Left ventricle myocardium superior (tissue), 1 donor: ENCODE results near the gene AGAP3. TPM values are rescaled to one million over a fixed set of nuclear protein-coding genes. Genes with fewer than 3 reads are reported as not detected.

Experiments
- ATAC-seq: fragments of 200-7000 bp; cut with Tn5 transposase; one replicate; pipeline ENCODE4 v1.9.1; 2020; ENCODE audit warnings: mild to moderate bottlenecking, moderate library complexity
- DNase-seq: peaks from one replicate; pipeline ENCODE4 v3.0.0-alpha.2; 2020
- intact Hi-C: fragments of 100-400 bp; cut with micrococcal nuclease; formaldehyde crosslinking; loops from one replicate; pipeline ENCODE4 v1.11.0; 2022
- total RNA-seq: library from RNA; stranded (reverse); fragmentation: NEBNext Ultra II Directional; extraction: Animal tissue kit (Norgen Biotek cat#: 25700); gene quantifications from one replicate; pipeline ENCODE4 v1.2.1, GENCODE V29; 2021
- donor health status: DM: no; HTN: yes; CAD: no; lungs with severe emphysema.

Gene AGAP3
- total RNA-seq, 1 donor from 2014 or later = 69.7 TPM

GRCh38 chr7:151069841-151070573, 16.3 kb upstream of the AGAP3 start:
- intact Hi-C loops = no loop called here
- DNase-seq (no peak), ATAC-seq (no peak)

DNA sequence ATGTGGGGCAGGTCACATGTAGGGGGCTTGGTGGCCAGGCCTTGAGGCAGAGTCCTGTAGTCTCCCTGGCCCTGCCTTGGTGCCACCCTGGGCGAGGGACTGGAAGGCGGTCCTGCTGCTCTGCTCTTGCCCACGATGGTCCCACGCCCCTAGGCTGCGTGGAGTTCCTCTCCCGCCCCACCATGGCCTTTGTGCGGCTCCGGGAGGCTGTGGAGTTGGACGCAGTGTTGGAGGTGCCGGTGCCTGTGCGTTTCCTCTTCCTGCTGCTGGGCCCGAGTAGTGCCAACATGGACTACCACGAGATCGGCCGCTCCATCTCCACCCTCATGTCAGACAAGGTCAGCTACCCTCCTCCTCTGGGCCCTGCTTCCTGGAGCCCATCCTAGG, 15.7 kb upstream of the AGAP3 start:
- intact Hi-C loops = no loop called here
- no peak for ATAC-seq
- no peak for DNase-seq

- intact Hi-C loops = no loop called here
- no peak for DNase-seq
- no peak for ATAC-seq
These were observed 15.0 kb upstream of the AGAP3 start for GRCh38 chr7:151071032-151071866.

DNA sequence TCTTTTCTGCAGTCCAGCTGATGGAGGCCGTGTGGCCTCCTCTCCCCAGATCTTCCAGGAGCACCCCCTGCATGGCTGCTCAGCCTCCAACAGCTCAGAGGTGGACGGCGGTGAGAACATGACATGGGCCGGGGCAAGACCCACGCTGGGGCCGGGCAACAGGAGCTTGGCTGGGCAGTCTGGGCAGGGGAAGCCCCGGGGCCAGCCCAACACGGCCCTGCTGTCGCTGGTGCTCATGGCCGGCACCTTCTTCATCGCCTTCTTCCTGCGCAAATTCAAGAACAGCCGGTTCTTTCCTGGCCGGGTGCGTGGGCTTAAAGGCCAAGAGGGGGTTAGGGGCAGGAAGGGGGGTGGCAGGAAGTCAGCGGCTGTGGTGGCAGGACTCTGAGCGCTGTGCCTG, 12.3 kb upstream of the AGAP3 start:
- intact Hi-C loops = no loop called here
- no peak for ATAC-seq
- no peak for DNase-seq

GRCh38 chr7:151074817-151075661, 11.2 kb upstream of the AGAP3 start:
- intact Hi-C loops = no loop called here
- ATAC-seq = no peak
- DNase-seq = no peak

DNA sequence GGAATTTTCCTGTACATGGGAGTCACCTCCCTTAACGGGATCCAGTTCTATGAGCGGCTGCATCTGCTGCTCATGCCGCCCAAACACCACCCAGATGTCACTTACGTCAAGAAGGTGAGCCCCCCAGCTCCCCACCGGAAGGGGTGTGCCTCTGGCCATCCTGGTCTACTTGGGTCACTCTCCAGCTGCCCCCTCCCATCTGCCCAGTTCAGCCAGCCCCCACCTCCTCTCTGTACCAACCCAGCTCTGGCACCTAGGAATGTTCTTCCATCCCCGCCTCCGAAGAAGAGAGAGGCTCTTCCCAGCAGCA, 10.7 kb upstream of the AGAP3 start:
- ATAC-seq (no peak), DNase-seq (no peak)
- intact Hi-C loops = no loop called here

DNA sequence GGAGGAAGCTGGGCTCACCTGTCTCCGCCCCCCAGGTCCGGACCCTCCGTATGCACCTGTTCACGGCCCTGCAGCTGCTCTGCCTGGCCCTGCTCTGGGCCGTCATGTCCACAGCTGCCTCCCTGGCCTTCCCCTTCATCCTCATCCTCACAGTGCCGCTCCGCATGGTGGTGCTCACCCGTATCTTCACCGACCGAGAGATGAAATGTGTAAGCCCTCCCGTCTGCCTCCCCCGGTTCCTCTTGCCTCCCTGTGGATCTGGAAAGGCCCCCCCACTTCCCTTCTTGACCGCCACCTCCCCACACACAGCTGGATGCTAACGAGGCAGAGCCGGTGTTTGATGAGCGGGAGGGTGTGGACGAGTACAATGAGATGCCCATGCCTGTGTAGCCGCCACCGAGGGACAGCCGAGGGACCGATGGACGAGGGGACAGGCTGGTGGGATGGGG, 10.3 kb upstream of the AGAP3 start:
- intact Hi-C loops = no loop called here
- DNase-seq (no peak), ATAC-seq (no peak)

- DNase-seq (no peak), ATAC-seq (no peak)
- intact Hi-C loops = no loop called here
These were observed 9.2 kb upstream of the AGAP3 start for GRCh38 chr7:151076863-151077704.

- DNase-seq = no peak
- intact Hi-C loops = no loop called here
- ATAC-seq = no peak
These were observed 8.5 kb upstream of the AGAP3 start for GRCh38 chr7:151077705-151078232.

DNA sequence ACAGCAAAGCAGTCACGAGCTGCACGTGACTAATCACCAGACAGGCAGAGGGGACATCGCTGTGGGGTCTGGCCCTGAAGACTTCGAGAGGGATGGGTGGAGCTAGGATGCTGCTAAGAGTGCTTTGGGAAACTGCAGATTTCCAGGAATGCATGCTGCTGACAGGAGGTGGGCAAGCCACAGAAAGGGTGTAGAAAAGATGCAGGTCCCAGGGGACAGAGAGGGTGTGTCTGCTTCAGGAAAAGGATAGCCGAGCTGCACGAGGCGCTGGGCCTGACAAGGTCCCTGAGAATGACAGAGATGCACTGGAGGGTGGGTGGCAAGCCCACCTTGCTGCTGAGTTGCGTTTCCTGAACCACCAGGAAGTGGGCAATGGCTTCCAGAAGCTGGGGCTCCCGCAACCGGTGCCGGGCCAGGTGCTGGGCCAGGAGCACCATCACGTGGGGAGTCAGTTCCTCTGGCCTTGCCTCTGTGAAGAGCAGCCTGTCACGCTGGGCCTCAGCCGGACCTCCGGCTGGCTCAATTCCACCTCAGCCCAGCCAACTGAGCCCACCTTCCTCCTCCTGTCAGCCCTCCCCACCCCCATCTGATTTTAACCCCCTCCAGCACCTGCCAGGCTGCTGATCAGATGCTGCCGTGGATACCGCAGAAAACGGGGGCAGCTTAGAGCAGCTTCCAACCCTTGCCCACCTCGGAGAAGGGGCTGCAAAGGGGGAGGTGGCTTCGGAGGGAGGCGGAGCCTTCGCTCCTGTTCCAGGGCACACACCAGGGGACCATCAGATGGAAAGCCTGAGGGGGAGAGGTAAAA, 7.8 kb upstream of the AGAP3 start:
- DNase-seq (no peak), ATAC-seq (no peak)
- intact Hi-C loops = no loop called here

DNA sequence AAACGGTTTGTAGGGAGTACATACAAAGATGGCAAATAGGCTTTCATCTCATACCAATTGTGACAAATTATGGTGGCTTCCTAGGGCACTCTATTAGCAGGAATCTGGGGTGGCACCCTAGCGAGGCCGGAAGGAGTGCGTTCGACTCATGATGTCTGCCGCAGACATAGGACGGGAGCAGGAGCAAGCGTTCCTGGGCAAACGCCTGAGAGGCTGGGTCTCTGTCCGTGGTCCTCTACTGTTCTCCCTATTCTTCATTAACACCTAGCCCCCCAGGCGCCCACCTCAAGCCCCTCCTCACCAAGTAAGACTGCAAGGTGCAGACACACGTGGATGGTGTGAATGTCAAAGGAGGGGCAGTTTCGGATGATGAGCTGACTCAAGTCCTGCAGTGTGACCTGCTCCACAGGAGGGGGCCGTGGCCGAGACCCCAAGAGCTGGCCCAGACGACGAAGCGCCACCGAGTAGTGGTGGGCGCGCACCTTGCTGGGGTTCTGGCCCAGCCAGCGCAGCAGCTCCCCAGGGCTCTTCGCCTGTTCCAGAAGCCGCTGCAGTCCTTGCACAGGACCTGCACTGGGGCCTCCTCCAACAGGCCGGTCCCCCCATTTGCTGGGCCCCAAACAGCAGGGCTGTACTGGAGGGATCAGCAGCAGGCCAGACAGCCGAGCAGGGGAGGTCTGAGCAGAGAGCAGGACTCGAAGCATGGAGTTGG, 6.9 kb upstream of the AGAP3 start:
- DNase-seq = no peak
- intact Hi-C loops = no loop called here
- no peak for ATAC-seq

- DNase-seq (peak; percentile 52), ATAC-seq (peak; percentile 6)
- intact Hi-C loops = no loop called here
These were observed 6.2 kb upstream of the AGAP3 start for GRCh38 chr7:151080067-151080521.

DNA sequence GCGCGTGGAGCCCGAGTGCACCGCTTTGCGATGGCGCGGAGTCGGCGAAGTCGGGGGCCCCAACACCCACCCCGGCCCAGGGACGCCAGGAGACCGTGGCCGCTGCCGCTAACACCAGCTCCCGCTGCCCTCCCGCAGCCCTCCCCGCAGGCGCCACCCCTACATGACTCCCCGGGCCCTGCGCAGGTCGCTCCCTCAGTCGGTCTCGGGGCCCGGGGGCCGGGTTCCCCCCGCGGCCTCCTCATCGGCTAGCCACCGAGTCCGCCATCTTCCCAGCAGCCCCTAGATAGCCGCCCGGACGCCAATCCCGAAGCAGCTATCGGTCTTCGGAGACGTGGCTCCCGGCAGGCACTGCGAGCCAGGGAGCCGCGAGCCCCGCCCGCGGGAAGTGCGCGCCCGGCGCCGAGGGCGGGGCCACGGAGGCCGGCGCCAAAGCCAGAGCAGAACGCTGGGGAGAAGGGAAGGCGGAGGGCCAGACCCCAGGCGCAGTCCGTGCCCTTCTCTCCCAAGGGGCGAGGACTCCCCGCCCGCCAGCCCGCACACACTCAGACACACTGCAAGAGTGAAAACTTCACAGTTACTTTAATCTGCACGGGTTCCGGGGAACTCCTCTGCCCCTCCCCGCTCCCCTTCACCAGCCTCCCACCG, 5.6 kb upstream of the AGAP3 start, which contains the start of gene FASTK:
Gene FASTK, minus strand, starts transcription at position 288 of the 648 bp plus-strand sequence. Its CDS starts 43 bp downstream, at position 245.
- intact Hi-C loops = no loop called here
- peak; percentile 82 for ATAC-seq
- DNase-seq = peak; percentile 95

DNA sequence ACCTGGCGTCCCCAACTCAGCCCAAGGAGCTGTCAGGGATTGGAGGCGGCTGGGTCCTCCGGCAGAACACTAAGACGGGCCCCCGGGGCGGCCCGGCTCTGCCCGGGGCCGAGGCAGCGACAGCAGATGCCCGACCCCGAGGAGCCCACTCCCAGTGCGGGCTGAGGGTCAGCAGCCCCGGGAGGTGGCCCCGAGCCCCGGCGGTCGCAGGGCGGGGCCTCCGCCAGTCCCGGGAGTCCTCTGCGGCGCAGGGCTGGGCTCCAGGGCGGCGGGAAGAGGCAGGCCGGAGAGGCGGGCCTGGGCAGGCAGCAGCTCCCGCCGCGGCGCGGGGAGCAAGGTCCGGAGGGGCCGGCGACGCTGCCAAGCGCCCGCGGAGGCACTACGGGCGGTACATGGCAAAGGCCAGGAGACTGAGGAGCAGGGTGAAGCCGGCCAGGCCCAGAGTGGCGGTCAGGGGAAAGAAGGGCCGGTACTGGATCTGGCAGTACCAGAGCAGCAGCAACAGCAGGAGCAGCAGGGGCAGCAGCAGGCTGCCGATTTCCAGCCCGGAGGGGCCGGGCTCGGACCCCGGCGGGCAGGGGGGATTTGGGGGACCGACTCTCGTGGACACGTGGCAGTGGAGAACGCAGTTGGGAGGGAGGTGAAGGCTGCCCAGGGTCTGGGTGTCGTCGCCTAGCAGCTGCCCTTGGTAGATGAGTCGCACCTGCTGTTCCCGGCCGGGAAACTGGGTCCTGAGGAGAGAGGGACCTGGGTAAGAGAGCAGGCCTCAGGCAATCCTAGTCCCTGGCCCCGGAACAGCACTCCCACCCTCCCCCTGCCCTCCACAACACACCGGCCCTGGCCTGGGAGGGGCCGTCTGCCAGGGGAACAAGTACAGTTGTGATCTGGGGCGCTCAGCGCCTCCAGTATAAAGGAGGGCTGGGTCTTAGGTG, 4.8 kb upstream of the AGAP3 start:
- intact Hi-C loops = no loop called here
- DNase-seq (peak; percentile 66), ATAC-seq (peak; percentile 10)

DNA sequence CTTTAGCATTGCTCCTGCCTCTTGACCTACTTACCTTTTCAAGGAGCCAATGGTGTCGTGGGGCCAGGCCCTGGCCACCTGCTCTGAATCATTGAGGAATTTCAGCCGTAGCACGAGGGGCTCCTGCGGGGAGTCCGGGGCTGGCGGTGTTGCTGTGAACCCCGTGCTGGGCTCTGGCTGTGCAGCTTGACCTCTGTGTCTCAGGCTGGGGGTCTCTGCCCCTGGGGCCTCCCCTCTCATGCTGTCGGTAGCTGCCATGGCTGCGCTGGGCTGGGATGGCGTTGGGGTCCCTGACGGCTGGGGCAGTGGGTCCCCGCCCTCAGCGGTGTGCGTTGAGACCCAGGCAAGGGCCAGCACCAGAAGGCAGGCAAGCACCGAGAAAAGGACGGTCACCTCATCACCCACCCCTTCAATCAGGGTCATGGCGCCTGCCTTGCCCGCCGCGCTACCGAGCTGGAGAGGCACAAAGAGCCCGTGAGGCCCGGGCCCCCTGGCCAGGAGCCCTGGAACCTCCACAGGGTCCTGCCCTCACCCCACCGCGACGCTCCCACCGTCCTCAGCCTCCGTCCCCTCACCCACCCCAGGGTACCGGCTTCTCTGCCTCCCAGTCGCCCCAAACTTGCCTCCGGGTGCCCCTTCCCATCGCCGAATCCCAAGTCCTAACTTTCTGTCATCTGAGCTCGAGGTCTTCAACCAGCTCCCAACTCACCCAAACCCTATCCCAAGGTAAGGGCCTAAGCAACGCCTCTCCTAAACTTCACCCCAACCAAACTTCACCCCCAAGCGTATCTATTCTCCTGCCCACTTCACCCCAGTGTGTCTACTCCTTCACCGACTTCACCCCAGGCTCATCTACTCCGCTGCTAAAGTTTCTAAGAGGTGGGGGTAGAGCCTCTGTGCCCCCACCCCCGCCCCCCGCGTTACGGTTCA, 3.9 kb upstream of the AGAP3 start:
- intact Hi-C loops = no loop called here
- DNase-seq = no peak
- ATAC-seq = no peak
